Measurements from ENCODE around the gene LRCH1. TPM values are rescaled to one million over a fixed set of nuclear protein-coding genes. Genes with fewer than 3 reads are reported as not detected.
"Not testable (repeated sequence)": the region's sequence is repeated elsewhere in the genome, so short reads cannot be mapped to it uniquely, and the experiment has no call there.

LRCH1 gene
- total and polyA plus RNA-seq, 7 donors, result 1.7 to 7.9 (median 4.1) TPM

- H3K4me3 ChIP-seq, result no peak overlapping the region
- intact Hi-C loops (cut with DNase I), result no loop called here
- H3K36me3 ChIP-seq (ENCODE audit: insufficient read depth in 1 of 2, low read depth in 1 of 2), result no peaks in the 10 kb centered on the region
- H3K9me3 ChIP-seq, result no peaks in the 10 kb centered on the region
- H3K4me1 ChIP-seq, result no peaks in the 10 kb centered on the region
- ATAC-seq, result no peak
- H3K27ac ChIP-seq, result no peak overlapping the region
- no peak for DNase-seq
- H3K27me3 ChIP-seq (ENCODE audit: insufficient read depth in 3 of 3, low read length in 2 of 3), result no peaks in the 10 kb centered on the region
- TF ChIP-seq CTCF (IDR thresholded peaks at IDR 0.05), result no peak
- 53 to 85% (median 73%) methylated on average over 2 of the region's 2 CpGs for WGBS, 3 donors
Measured at GRCh38 chr13:46515803-46516202, 37.2 kb upstream of the LRCH1 start.

GRCh38 chr13:46516599-46517338 lies 36.2 kb upstream of the LRCH1 start:
- no peaks in the 10 kb centered on the region for H3K4me1 ChIP-seq
- DNase-seq (no peak), ATAC-seq (no peak)
- no peaks in the 10 kb centered on the region for H3K36me3 ChIP-seq (ENCODE audit: insufficient read depth in 1 of 2, low read depth in 1 of 2)
- TF ChIP-seq CTCF (IDR thresholded peaks at IDR 0.05), result no peak
- no peaks in the 10 kb centered on the region for H3K27me3 ChIP-seq (ENCODE audit: insufficient read depth in 3 of 3, low read length in 2 of 3)
- no peak overlapping the region for H3K4me3 ChIP-seq
- no peaks in the 10 kb centered on the region for H3K9me3 ChIP-seq
- 41 to 49% (median 47%) methylated on average over 4 of the region's 4 CpGs for WGBS, 3 donors
- intact Hi-C loops (cut with DNase I), result no loop called here
- no peak overlapping the region for H3K27ac ChIP-seq

- ATAC-seq; intact Hi-C loops (cut with DNase I); H3K27me3 ChIP-seq (ENCODE audit: insufficient read depth in 3 of 3, low read length in 2 of 3); H3K4me3 ChIP-seq; H3K27ac ChIP-seq; H3K9me3 ChIP-seq; H3K4me1 ChIP-seq; H3K36me3 ChIP-seq (ENCODE audit: insufficient read depth in 1 of 2, low read depth in 1 of 2); DNase-seq: not testable (repeated sequence)
- 76 to 82% (median 81%) methylated on average over 5 of the region's 5 CpGs for WGBS, 3 donors
Measured at GRCh38 chr13:46517748-46518147, 35.2 kb upstream of the LRCH1 start.

GRCh38 chr13:46519182-46519581 lies 33.8 kb upstream of the LRCH1 start:
- intact Hi-C loops (cut with DNase I), result no loop called here
- 83 to 86% (median 83%) methylated on average over 4 of the region's 4 CpGs for WGBS, 3 donors
- no peak for DNase-seq
- ATAC-seq, result no peak
- Histone ChIP-seq H3K4me1 (no peaks in the 10 kb centered on the region), H3K27ac (no peak overlapping the region), H3K27me3 (ENCODE audit: insufficient read depth in 3 of 3, low read length in 2 of 3) (no peaks in the 10 kb centered on the region), H3K9me3 (no peaks in the 10 kb centered on the region), H3K4me3 (no peak overlapping the region), H3K36me3 (ENCODE audit: insufficient read depth in 1 of 2, low read depth in 1 of 2) (no peaks in the 10 kb centered on the region)
- TF ChIP-seq CTCF (IDR thresholded peaks at IDR 0.05), result no peak

GRCh38 chr13:46520166-46520565 lies 32.8 kb upstream of the LRCH1 start:
- WGBS, 3 donors, result 68 to 90% (median 81%) methylated on average over 2 of the region's 2 CpGs
- ATAC-seq (no peak), DNase-seq (no peak)
- no peak overlapping the region for H3K27ac ChIP-seq
- no peaks in the 10 kb centered on the region for H3K27me3 ChIP-seq (ENCODE audit: insufficient read depth in 3 of 3, low read length in 2 of 3)
- no peaks in the 10 kb centered on the region for H3K9me3 ChIP-seq
- intact Hi-C loops (cut with DNase I), result no loop called here
- no peaks in the 10 kb centered on the region for H3K36me3 ChIP-seq (ENCODE audit: insufficient read depth in 1 of 2, low read depth in 1 of 2)
- TF ChIP-seq CTCF (IDR thresholded peaks at IDR 0.05), result no peak
- H3K4me1 ChIP-seq, result no peaks in the 10 kb centered on the region
- no peak overlapping the region for H3K4me3 ChIP-seq

All from psoas muscle (tissue), 8 donors.